Neural cell (in vitro differentiated cells): Measurements from ENCODE around the gene CCDC87. TPM values are rescaled to one million over a fixed set of nuclear protein-coding genes. Genes with fewer than 3 reads are reported as not detected.

Source experiments
- H2AFZ ChIP-seq: fragments of 200-600, 300-800 bp; sonication (generic), shearing (Covaris generic); 2 replicates; pipeline ENCODE4 v1.6.0; 2014; ENCODE audit warnings: low read depth, mild to moderate bottlenecking, antibody characterized with exemption, low read length, moderate library complexity
- H3F3A ChIP-seq: fragments of 200-600 bp; shearing (Covaris generic); 2 replicates; pipeline ENCODE4 v1.6.1; 2016; ENCODE audit warnings: mild to moderate bottlenecking, moderate library complexity, mixed read lengths, antibody characterized with exemption, low read length; ENCODE audit not compliant: insufficient read depth, poor library complexity, severe bottlenecking
- H3K27ac ChIP-seq: fragments of 200-600, 300-800 bp; sonication (generic), shearing (Covaris generic); 2 replicates; pipeline ENCODE4 v1.5.1; 2014; ENCODE audit warnings: mild to moderate bottlenecking, low read length, moderate library complexity
- H3K27me3 ChIP-seq: fragments of 300-800, 200-600 bp; sonication (generic), shearing (Covaris generic); 2 replicates; pipeline ENCODE4 v1.6.0; 2014; ENCODE audit warnings: mild to moderate bottlenecking, low read depth, low read length, moderate library complexity; ENCODE audit not compliant: insufficient read depth
- H3K36me3 ChIP-seq: fragments of 300-800, 200-600 bp; sonication (generic), shearing (Covaris generic); 2 replicates; pipeline ENCODE4 v1.5.1; 2014; ENCODE audit warnings: mild to moderate bottlenecking, antibody characterized with exemption, low read length, moderate library complexity; ENCODE audit not compliant: insufficient read depth
- H3K4me2 ChIP-seq: fragments of 300-800, 200-600 bp; sonication (generic), shearing (Covaris generic); 2 replicates; pipeline ENCODE4 v1.6.0; 2014; ENCODE audit warnings: mild to moderate bottlenecking, low read length
- H3K4me3 ChIP-seq: fragments of 300-800, 200-600 bp; sonication (generic), shearing (Covaris generic); 2 replicates; pipeline ENCODE4 v1.5.1; 2014; ENCODE audit warnings: mild to moderate bottlenecking, low read length, moderate library complexity
- H3K79me2 ChIP-seq: fragments of 200-600 bp; shearing (Covaris generic); replicated peaks from 2 replicates; pipeline ENCODE4 v1.6.0; 2014; ENCODE audit warnings: mild to moderate bottlenecking, low read length, moderate library complexity; ENCODE audit not compliant: insufficient read depth
- H3K9ac ChIP-seq: fragments of 300-800, 200-600 bp; sonication (generic), shearing (Covaris generic); 2 replicates; pipeline ENCODE4 v1.6.1; 2016; ENCODE audit warnings: mild to moderate bottlenecking, low read length, mixed read lengths
- H3K9me2 ChIP-seq: fragments of 200-600 bp; shearing (Covaris generic); 2 replicates; pipeline ENCODE4 v1.6.1; 2016; ENCODE audit warnings: mild to moderate bottlenecking, low read length, mixed read lengths; ENCODE audit not compliant: insufficient read depth
- H3K9me3 ChIP-seq: fragments of 200-600, 300-800 bp; sonication (generic), shearing (Covaris generic); 2 replicates; pipeline ENCODE4 v1.6.1; 2016; ENCODE audit warnings: mild to moderate bottlenecking, mixed run types, low read length, moderate library complexity, mixed read lengths
- H4K20me1 ChIP-seq: fragments of 200-600 bp; shearing (Covaris generic); 2 replicates; pipeline ENCODE4 v1.6.1; 2016; ENCODE audit warnings: mild to moderate bottlenecking, mixed run types; ENCODE audit not compliant: insufficient read depth
- CTCF ChIP-seq: fragments of 450-650 bp; IDR thresholded peaks from 2 replicates; pipeline ENCODE4 v1.5.1; 2014; ENCODE audit warnings: antibody characterized with exemption, mild to moderate bottlenecking, moderate library complexity; ENCODE audit not compliant: poor library complexity, severe bottlenecking
- EP300 ChIP-seq: fragments of 450-650 bp; conservative IDR thresholded peaks from 2 replicates; pipeline ENCODE4 v1.6.1; 2014; ENCODE audit warnings: antibody characterized with exemption, mild to moderate bottlenecking, moderate library complexity; ENCODE audit not compliant: poor library complexity, severe bottlenecking
- EZH2 ChIP-seq: fragments of 200-600, 300-800 bp; shearing (Covaris generic), sonication (generic); IDR thresholded peaks from 2 replicates; pipeline ENCODE4 v1.6.1; 2014; ENCODE audit warnings: antibody characterized with exemption, low read length, borderline replicate concordance, mild to moderate bottlenecking; ENCODE audit not compliant: insufficient read depth, poor library complexity, severe bottlenecking
- MXI1 ChIP-seq: fragments of 450-650 bp; conservative IDR thresholded peaks from 2 replicates; pipeline ENCODE4 v1.6.1; 2014; ENCODE audit warnings: antibody characterized with exemption, mild to moderate bottlenecking; ENCODE audit not compliant: poor library complexity, severe bottlenecking
- POLR2AphosphoS5 ChIP-seq: IDR thresholded peaks from 2 replicates; pipeline ENCODE4 v1.6.1; 2012
- RAD21 ChIP-seq: fragments of 450-650 bp; conservative IDR thresholded peaks from 2 replicates; pipeline ENCODE4 v1.6.1; 2014; ENCODE audit warnings: antibody characterized with exemption, mild to moderate bottlenecking, moderate library complexity
- SMC3 ChIP-seq: fragments of 450-650 bp; conservative IDR thresholded peaks from 2 replicates; pipeline ENCODE4 v1.6.1; 2014; ENCODE audit warnings: antibody characterized with exemption, mild to moderate bottlenecking, moderate library complexity; ENCODE audit not compliant: poor library complexity
- TAF1 ChIP-seq: IDR thresholded peaks from 2 replicates; pipeline ENCODE4 v1.6.1; 2012; ENCODE audit warnings: low read depth
- polyA plus RNA-seq: library from polyadenylated mRNA; depleted of rRNA; stranded (reverse); fragments of >200 nt; gene quantifications from 2 replicates; pipeline ENCODE4 v1.2.3, GENCODE V29; 2014
- TF ChIP-seq, protein P1 (sequence below): IDR thresholded peaks from 2 replicates; pipeline ENCODE4 v1.6.1; 2012; ENCODE audit warnings: borderline replicate concordance

The CCDC87 gene
- polyA plus RNA-seq, 1 donor from 2014 or later = not detected

- H3K9me3 ChIP-seq = no peaks in the 10 kb centered on the region
- TF ChIP-seq, protein P1, sequence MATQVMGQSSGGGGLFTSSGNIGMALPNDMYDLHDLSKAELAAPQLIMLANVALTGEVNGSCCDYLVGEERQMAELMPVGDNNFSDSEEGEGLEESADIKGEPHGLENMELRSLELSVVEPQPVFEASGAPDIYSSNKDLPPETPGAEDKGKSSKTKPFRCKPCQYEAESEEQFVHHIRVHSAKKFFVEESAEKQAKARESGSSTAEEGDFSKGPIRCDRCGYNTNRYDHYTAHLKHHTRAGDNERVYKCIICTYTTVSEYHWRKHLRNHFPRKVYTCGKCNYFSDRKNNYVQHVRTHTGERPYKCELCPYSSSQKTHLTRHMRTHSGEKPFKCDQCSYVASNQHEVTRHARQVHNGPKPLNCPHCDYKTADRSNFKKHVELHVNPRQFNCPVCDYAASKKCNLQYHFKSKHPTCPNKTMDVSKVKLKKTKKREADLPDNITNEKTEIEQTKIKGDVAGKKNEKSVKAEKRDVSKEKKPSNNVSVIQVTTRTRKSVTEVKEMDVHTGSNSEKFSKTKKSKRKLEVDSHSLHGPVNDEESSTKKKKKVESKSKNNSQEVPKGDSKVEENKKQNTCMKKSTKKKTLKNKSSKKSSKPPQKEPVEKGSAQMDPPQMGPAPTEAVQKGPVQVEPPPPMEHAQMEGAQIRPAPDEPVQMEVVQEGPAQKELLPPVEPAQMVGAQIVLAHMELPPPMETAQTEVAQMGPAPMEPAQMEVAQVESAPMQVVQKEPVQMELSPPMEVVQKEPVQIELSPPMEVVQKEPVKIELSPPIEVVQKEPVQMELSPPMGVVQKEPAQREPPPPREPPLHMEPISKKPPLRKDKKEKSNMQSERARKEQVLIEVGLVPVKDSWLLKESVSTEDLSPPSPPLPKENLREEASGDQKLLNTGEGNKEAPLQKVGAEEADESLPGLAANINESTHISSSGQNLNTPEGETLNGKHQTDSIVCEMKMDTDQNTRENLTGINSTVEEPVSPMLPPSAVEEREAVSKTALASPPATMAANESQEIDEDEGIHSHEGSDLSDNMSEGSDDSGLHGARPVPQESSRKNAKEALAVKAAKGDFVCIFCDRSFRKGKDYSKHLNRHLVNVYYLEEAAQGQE = no peak
- TF ChIP-seq RAD21 (no peak), EZH2 (no peak), TAF1 (no peak), MXI1 (no peak), CTCF (no peak), POLR2AphosphoS5 (no peak), SMC3 (no peak), EP300 (no peak)
These were observed 28.3 kb downstream of the CCDC87 start for GRCh38 chr11:66564538-66564937.

GRCh38 chr11:66563832-66564231 is 29.0 kb downstream of the CCDC87 start:
- Histone ChIP-seq H3K27ac (no peak overlapping the region), H3K36me3 (no peaks in the 10 kb centered on the region), H3K9me3 (no peaks in the 10 kb centered on the region)

More at GRCh38 chr11:66564538-66564937, 28.3 kb downstream of the CCDC87 start:
- Histone ChIP-seq H3K4me2 (no peak overlapping the region), H3K79me2 (no peaks in the 10 kb centered on the region), H4K20me1 (no peaks in the 10 kb centered on the region), H3K27ac (no peak overlapping the region), H3K4me3 (no peak overlapping the region), H3K36me3 (no peaks in the 10 kb centered on the region), H3F3A (no peaks in the 10 kb centered on the region), H2AFZ (no peak overlapping the region), H3K9ac (no peak overlapping the region), H3K27me3 (no peaks in the 10 kb centered on the region), H3K9me2 (no peaks in the 10 kb centered on the region)

More at GRCh38 chr11:66563832-66564231, 29.0 kb downstream of the CCDC87 start:
- H4K20me1 ChIP-seq = no peaks in the 10 kb centered on the region
- TF ChIP-seq, protein P1 = no peak
- no peak for TF ChIP-seq SMC3
- TF ChIP-seq POLR2AphosphoS5 = no peak
- TF ChIP-seq RAD21 = no peak
- TF ChIP-seq TAF1 = no peak
- H3K9me2 ChIP-seq = no peaks in the 10 kb centered on the region
- no peak overlapping the region for H3K4me3 ChIP-seq
- no peak overlapping the region for H3K9ac ChIP-seq
- no peak overlapping the region for H3K4me2 ChIP-seq
- no peaks in the 10 kb centered on the region for H3K79me2 ChIP-seq
- H2AFZ ChIP-seq = no peak overlapping the region
- no peaks in the 10 kb centered on the region for H3K27me3 ChIP-seq
- no peaks in the 10 kb centered on the region for H3F3A ChIP-seq
